Hepatocyte (in vitro differentiated cells): ENCODE data around the gene SLC38A9.

Experiments used
- EZH2 ChIP-seq: fragments of 200-600 bp; sonication (generic); IDR thresholded peaks from 2 replicates; pipeline ENCODE4 v1.6.1; 2016; ENCODE audit warnings: antibody characterized with exemption, mild to moderate bottlenecking, borderline replicate concordance
- EZH2phosphoT487 ChIP-seq: fragments of 200-600 bp; sonication (generic); IDR thresholded peaks from one replicate; pipeline ENCODE4 v1.6.1; 2018; ENCODE audit warnings: antibody characterized with exemption, mild to moderate bottlenecking, low read depth, moderate library complexity; ENCODE audit not compliant: unreplicated experiment, severe bottlenecking
- TF ChIP-seq, protein P1 (sequence below): fragments of 200-600 bp; sonication (generic); IDR thresholded peaks from 2 replicates; pipeline ENCODE4 v1.5.1; 2016; ENCODE audit warnings: antibody characterized with exemption, mild to moderate bottlenecking; ENCODE audit not compliant: poor library complexity

DNA sequence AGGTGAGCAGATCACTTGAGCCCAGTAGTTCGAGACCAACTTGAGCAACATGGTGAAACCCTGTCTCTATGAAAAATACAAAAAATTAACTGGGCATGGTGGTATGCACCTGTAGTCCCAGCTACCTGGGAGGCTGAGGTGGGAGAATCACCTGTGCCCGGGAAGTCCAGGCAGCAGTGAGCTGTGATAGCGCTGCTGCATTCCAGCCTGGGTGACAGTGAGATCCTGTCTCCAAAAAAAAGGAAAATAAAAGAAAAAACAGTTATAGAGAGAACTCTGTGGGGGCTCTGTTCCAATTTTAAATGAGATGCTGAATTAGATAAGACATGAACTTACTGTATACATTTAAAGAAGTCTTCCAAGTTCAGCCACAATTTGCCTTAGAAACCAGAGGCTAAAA is 44.2 kb downstream of the SLC38A9 start:
- TF ChIP-seq, protein P1, sequence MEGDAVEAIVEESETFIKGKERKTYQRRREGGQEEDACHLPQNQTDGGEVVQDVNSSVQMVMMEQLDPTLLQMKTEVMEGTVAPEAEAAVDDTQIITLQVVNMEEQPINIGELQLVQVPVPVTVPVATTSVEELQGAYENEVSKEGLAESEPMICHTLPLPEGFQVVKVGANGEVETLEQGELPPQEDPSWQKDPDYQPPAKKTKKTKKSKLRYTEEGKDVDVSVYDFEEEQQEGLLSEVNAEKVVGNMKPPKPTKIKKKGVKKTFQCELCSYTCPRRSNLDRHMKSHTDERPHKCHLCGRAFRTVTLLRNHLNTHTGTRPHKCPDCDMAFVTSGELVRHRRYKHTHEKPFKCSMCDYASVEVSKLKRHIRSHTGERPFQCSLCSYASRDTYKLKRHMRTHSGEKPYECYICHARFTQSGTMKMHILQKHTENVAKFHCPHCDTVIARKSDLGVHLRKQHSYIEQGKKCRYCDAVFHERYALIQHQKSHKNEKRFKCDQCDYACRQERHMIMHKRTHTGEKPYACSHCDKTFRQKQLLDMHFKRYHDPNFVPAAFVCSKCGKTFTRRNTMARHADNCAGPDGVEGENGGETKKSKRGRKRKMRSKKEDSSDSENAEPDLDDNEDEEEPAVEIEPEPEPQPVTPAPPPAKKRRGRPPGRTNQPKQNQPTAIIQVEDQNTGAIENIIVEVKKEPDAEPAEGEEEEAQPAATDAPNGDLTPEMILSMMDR = no peak
- no peak for TF ChIP-seq EZH2
- TF ChIP-seq EZH2phosphoT487 = no peak
